Middle frontal gyrus (tissue), 1 donor: Measurements from ENCODE around the gene SDR42E2.
"Not testable (repeated sequence)": the region's sequence is repeated elsewhere in the genome, so short reads cannot be mapped to it uniquely, and the experiment has no call there.

Experiments used
- DNase-seq: peaks from one replicate; pipeline ENCODE4 v3.0.0-alpha.2; 2015; ENCODE audit warnings: low spot score; ENCODE audit errors: extremely low spot score

SDR42E2 gene

DNA sequence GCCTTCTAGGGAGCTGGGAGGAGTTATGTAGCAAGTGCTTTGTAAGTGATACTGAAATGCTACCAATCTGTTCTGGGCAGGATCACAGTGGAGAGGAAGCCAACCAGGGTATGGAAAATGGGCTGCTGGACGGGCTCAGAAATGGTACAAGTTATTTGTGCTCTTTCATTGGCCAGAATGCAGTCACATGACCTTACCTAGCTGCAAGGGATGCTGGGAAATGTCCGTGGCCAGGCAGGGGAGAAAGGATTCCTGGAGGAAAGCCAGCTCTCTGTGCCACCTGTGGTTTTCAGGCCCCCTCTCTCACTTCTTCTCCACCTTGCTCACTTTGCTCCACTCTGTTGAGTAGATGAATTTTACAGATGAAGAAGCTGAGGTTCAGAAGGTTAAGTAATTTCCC lies 48.5 kb downstream of the SDR42E2 start:
- no peak for DNase-seq

DNA sequence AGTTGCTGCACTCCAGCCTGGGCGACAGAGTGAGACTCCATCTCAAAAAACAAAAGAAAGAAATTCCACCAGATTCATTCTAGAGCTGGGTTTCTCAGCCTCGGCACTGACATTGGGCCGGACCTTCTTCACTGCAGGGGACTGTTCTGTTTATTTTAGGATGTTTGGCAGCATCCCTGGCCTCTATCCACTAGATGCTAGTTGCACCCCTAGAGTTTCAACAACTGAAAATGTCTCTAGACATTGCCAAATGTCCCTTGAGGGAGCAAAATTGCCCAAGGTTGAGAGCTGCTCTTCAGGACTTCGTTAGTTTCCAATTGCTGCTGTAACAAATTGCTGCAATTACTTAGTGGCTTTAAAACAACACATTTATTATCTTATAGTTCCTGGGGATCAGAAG lies 50.9 kb downstream of the SDR42E2 start:
- DNase-seq: no peak

DNA sequence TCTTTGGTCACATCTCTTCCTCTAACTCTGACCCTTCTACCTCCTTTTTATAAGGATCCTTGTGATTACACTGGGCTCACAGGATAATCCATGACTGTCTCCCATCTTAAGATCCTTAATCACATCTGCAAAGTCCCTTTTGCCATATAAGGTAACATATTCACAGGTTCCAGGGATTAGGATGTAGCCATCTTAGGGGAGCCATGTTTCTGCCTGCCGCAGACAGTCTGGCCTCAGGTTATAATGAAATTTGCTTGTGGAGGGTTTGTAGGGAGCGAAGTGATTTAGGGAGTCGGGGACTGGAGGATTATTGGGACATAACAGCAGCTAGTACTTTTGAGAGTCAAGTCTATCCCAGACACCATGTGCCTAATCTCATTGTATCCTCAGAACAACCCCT lies 51.5 kb downstream of the SDR42E2 start:
- DNase-seq: no peak

DNA sequence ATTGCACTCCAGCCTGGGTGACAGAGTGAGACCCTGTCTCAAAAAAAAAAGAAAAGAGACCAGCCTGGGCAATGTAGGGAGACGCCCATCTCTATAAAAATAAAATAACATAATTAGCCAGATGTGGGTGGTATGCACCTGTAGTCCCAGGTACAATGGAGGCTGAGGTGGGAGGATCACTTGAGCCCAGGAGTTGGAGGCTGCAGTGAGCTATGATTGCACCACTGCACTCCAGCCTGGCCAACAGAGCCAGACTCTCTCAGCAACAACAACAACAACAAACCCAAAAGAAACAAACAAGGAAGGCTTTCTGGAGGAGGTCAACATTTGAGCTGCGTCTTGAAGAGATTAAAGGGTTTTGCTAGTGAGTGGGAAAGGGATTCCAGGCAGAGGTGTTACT lies 52.1 kb downstream of the SDR42E2 start:
- no peak for DNase-seq

DNA sequence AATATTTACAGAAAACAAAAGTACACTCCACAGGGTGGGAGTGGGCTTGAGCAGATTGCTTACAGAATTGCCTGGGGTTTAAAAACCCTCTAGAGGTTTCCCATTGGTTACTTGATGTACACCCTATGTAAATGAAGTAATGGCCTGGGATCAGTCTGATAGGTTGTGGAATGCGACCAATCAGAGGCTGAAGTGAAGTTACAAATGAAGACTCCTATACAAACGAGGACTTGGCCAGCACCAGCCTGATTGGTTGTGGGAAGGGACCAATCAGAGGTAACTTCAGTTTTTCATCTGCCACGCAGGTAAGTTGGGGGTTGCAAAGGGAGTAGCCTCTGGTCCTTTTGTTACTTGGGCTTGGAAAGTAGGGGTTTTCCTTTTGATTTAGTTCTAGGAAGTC lies 52.6 kb downstream of the SDR42E2 start:
- DNase-seq: no peak

DNA sequence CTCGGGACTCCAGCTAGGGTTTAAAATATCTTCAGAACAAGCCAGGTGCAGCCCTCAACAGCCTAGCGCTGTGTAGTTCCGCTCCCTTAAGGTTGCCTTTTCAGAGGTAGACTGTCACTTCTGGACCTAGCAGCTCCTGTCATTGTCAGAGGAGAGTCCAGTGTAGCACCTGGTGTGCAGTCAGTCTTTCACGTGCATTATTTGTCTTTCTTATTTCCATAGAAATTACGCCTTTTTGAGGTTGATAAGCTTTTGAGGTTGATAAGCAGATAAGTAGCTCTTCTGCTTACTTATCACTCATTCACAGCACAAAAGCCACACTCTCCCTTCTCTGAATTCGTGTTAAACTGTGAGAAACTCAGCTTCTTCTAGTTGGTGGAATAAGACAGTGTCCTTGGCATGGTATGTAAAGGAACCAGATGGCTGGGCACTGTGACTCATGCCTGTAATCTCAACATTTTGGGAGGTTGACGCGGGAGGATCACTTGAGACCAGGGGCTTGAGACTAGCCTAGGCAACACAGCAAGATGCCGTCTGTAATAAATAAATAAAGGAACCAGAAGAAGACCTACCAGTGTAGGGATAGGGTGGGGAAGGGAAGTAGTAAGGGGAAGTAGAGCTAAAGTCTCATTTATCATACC lies 54.0 kb downstream of the SDR42E2 start:
- DNase-seq: peak; percentile 27

DNA sequence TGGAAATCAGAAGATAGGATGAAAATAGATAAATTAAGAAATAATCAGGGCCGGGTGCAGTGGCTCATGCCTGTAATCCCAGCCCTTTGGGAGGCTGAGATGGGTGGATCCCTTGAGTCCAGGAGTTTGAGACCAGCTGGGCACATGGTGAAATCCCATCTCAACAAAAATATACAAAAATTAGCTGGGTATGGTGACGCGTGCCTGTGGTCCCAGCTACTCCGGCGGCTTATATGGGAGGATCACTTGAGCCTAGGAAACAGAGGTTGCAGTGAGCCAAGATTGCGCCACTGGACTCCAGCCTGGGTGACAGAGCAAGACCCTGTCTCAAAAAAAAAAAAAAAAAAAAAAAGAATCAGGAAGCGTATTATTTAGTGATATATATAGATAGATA lies 54.5 kb downstream of the SDR42E2 start:
- DNase-seq: not testable (repeated sequence)

DNA sequence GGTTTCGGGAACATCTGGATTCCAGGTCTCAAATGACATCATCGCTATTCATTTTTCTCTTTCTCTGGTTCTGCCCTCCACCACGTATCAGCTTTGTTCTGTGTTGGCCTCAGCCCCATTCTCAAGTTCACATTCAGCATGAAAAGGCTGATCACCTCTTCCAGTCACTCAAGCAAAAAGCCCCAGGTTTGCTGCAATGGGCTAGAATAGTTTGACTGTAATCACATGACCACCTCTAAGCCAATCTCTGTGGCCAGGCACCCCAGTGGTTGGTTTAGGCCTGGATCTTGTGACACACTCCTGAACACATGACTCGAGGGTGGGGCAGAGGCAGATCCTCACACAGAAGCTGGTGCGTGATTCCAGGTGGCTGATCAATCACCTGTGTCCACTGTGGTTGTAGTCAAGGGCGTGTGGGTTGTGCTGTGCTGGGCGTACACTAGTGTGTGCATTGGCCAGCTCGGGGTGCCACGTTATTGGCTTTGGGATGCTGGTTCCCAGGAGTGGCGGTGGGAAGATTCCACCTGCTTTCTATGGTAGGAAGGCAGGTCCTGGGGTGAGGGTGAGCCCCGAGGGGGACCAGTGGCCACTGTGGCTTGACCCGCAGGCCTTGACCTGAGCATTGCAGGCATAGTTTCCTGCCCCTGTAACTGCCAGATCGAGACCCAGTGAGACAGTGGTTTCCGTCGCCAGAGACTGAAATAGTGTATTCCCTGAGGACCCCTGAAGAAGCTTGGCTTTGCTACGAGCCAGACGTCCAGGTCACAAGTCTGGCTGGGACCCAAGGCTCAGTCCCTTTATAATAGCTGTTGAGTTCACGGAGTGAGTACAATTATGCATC lies 55.8 kb downstream of the SDR42E2 start:
- DNase-seq: no peak

DNA sequence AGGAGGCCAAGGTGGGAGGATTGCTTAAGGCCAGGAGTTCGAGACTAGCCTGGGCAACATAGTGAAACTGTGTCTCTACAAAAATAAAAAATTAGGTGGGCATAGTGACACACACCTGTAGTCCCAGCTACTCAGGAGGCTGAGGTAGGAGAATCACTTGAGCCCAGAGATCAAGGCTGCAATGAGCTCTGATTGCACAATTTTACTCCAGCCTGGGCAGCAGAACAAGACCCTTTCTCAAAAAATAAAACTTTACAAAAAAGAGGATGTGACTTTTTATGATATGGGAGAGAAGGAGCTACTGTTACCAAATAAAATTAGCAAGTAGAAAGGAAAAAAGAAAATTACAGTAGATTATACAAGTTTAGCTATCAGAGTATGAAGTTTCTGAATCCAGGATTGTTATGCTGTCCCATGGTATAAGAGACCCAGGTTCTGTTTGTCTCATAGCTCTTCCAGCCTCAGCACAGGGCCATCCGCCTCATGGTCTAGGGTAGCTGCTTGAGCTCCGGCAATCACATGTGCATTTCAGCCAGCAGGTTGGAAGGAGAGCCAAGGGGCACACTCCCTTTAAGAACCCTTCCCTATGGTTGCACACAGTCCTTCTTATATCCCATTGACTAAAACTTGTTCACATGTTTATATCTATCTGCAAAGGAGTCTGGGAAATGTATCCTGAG lies 57.2 kb downstream of the SDR42E2 start:
- no peak for DNase-seq

DNA sequence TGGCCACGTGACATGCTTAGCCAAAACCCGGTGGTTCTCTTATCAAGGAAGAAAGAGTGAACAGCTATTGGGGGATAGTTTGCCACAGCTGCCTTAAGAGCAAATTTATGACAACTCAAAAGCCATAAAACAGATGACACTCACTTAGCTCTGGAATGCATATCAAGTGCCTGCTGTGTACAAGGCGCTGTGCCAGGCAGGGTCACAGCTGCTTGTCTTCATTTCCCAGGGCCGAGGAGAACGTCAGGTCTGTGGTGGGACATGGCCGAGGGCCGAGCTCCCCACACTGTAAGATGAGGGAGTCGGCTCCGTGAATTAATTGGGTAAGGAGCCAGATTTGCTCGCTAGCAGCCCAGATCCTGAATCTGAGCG lies 57.7 kb downstream of the SDR42E2 start:
- DNase-seq: no peak

DNA sequence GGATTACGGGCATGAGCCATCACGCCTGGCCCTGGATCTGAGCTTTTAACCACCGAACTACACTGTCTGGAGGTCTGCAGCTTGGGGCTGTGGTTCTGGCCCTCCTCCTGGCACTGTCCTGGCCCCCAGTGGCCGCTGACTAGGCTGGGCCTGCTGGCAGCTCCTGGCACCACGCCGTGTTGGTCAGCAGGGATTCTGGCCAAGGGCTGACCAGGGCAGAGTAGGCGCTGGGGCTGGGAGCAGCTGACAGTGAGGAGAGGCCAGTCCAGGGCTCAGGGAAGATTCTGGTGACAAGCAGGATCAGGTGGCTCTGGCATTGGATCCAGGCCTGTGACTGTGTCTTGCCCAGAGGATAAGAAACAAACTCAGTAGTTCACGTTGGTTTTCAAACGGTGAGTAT lies 58.4 kb downstream of the SDR42E2 start:
- DNase-seq: no peak

DNA sequence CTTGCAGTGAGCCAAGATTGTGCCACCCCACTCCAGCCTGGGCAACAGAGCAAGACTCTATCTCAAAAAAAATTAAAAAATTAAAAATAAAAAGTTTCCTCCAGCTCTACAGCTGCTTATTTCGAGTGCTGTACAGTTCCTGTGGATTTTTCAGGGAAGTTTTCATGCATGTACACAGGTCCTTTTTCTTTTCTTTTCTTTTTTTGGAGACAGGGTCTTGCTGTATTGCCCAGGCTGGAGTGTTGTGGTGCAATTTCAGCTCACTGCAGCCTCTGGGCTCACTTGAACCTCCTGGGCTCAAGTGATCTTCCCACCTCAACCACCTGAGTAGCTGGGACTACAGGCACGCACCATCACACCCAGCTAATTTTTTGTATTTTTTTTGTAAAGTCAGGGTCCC lies 59.7 kb downstream of the SDR42E2 start:
- no peak for DNase-seq

DNA sequence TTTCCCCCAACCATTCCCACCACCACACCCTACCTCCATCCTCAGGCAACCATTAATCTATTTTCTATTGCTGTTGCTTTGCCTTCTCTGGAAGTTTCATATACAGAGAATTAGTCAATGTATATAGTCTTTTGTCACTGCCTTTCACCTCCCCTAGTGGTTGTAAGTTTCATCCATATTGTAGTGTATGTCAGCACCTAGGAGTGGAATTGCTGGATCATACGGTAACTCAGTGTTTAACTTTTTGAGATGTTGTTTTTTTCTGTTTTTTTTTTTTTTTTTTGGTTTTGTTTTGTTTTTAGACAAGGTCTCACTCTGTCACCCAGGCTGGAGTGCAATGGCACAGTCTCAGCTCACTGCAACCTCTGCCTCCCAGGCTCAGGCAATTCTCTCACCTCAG lies 60.7 kb downstream of the SDR42E2 start:
- DNase-seq: no peak

DNA sequence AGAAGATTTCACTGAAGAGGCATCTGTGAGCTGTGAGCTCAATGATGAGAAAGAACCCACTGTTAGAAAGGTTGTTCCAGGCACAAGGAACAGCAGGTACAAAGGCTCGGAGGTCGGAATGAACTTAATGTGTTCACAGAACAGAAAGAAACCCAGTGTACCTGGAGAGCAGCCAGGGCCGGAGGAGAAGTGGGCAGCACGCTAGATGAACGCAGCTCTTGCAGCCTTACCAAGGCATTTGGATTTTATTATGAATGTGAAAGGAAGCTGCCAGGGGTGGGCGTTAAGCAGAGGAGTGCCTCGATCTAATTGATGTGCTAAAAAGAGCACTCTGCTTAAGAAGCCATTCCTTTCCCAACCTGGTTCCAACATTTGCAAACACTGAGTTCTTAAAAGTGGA lies 62.8 kb downstream of the SDR42E2 start:
- peak; percentile 22 for DNase-seq

DNA sequence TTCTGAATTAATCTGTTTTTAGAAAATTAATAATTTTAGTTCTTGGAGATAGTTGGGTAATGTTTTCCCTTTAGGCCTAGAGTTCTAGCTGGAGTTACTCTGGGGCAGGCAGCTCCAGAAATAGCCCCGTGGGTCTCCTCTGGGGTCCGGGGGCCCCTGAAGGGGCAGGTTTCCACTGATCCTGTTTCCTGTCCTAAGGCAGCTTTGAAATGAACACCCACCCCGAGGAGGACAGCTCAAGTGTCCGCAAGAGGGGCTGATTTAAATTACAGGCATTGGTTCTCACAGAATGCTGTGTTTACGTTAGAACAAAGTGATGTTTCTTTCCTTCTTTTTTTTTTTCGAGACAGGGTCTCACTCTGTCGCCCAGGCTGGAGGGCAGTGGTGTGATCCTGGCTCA lies 67.6 kb downstream of the SDR42E2 start:
- DNase-seq: no peak

DNA sequence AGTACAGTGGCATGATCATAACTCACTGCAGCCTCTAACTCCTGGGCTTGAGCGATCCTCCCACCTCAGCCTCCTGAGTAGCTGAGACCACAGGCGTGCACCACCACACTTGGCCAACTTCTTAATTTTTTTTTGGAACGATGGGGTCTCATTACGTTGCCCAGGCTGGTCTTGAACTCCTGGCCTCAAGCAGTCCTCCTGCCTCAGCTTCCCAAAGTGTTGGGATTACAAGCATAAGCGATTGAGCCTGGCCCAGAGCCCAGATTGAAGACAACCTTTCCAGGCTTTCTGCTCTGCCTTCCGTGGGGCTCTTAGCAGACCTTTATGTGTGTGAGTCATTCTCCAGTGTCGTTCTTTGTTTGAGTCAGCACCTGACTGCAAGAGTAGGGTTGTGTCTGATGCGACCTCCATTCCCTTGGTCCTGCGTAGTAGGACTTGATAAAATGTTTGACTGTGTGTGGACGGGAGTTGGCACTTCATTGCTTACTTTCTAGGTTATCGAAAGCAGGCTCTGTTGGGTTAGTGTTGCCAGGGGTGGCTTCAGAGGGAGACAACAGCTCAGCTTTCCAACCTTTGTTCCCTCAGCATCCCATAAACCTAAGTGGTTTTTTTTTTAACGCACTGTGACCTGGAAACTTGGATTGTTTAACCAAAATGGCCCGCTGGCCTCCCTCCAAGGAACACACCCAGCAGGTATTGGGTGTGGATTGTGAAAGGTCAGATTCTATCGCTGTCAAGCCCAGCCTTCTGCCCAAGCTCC lies 70.2 kb downstream of the SDR42E2 start:
- DNase-seq: no peak

DNA sequence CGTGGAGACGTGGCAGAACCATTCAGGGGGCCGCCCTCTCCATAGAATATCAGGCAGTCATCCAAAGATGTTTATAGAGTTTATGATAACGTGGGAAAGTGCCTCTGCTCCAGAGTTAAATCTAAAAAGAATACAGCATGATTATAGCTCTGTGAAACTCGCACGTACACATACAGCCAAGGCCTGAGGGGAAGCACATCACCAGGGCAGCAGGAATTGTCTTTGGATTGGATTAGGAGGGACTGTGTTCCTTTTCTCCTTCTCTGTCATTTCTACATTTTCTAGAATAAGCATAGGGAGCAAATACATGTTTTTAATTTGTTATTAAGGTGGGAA lies 70.7 kb downstream of the SDR42E2 start:
- DNase-seq: no peak

DNA sequence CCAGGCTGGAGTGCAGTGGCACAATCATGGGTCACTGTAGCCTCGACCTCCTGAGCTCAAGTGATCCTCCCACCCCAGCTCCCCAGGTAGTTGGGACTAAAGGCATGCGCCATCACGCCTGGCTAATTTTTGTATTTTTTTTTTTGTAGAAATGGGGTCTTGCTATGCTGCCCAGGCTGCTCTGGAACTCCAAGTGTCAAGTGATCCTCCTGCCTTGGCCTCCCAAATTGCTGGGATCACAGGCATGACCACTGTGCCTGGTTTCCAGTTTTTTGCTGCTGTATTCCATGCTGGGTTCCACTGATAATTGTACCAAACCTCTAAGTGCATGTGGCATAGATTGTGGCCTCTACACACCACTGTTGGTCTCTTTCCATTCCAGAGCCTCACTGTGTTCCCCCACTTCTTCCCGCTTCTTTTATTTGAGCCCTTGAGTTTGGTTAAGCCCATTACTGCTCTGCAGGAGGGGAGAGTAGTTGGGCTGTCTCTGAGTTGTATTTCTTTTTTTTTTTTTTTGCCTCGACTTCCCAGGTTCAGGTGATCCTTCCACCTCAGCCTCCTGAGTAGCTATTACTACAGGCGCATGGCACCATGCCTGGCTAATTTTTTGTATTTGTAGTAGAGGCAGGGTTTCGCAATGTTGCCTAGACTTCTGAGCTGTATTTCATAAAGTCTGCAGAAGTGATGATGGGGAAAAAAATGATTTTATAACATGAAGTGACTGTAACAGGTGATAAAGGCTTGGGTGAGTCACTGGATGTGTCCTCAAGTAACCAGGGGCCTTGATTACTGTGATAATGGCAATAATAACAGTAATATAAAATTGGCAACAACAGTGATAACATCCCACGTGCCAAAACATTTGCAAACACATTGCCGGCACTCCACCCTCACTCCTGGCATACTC lies 73.8 kb downstream of the SDR42E2 start:
- no peak for DNase-seq

DNA sequence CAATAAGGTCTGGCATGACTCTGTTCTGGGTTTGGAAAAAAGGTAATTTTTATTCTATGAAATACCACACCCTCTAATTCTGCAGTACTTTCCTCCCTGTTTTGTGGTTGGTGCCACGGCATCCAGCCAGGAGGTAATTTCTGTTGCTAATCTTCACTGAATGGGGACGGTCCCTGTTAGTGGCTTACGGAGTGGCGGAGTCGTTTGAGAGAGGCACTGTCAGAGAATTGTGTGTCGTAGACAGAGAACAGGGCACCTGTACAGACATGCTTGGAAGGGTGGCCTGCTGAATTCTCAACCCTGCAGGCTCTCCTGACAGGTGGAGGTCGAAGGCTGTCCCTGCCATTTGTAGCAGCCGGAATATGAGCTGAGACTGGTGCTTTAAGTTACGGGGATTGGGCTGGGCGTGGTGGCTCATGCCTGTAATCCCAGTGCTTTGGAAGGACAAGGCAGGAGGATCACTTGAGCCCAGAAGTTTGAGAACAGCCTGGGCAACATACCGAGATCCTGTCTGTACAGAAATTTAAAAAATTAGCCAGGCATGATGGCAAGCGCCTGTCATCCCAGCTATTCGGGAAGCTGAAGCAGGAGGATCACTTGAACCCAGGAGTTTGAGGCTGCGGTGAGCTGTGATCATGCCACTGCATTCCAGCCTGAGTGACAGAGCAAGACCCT lies 77.0 kb downstream of the SDR42E2 start:
- DNase-seq: no peak

DNA sequence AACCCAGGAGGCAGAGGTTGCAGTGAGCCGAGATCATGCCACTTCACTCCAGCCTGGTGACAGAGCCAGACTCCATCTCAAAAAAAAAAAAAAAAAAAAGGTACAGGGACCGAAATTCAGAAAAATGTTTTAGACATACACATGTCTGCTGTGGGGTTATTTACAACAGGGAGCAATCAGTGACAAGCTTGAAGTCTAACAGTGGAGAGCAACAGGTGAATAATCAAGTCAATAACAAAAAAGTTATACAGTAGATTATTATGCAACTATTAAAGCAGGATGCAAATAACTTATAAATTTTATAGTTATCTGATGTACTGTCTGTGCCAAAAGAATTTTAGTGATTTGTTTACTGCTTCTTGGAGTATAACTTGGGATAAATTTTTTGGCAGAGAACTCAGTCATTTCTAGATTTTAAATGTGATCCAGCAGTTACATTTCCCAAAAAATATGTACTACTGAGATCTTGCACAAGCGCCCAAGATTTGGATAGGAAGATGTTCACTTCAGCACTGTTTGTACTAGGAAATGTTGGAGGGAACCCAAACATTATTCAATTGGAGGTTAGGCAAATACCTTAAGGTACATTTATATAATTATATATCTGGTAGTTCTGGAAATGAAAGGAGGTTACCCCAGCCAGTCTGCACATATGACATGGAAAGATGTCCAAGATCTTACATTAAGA lies 77.9 kb downstream of the SDR42E2 start:
- no peak for DNase-seq
